GM18498 (cell line): ENCODE measurements around the gene CILP.
"Not testable (repeated sequence)": the region's sequence is repeated elsewhere in the genome, so short reads cannot be mapped to it uniquely, and the experiment has no call there.

Experiments used
- ATAC-seq: cut with Tn5 transposase; IDR thresholded peaks from one replicate; pipeline ENCODE4 v1.9.1; 2021; ENCODE audit warnings: mild to moderate bottlenecking, moderate library complexity; ENCODE audit not compliant: unreplicated experiment

CILP gene

GRCh38 chr15:65226901-65227300, 15.6 kb upstream of the CILP start:
- not testable (repeated sequence) for ATAC-seq

GRCh38 chr15:65226221-65226620, 14.9 kb upstream of the CILP start:
- no peak for ATAC-seq

- ATAC-seq = no peak
Measured at GRCh38 chr15:65223996-65224395, 12.7 kb upstream of the CILP start.

GRCh38 chr15:65222891-65223290, 11.6 kb upstream of the CILP start:
- no peak for ATAC-seq

- ATAC-seq = no peak
Measured at GRCh38 chr15:65221697-65222096, 10.4 kb upstream of the CILP start.

- ATAC-seq = no peak
Measured at GRCh38 chr15:65219137-65219536, 7.9 kb upstream of the CILP start.

- no peak for ATAC-seq
Measured at GRCh38 chr15:65217526-65218482, 6.5 kb upstream of the CILP start.

- ATAC-seq = no peak
Measured at GRCh38 chr15:65215496-65215895, 4.2 kb upstream of the CILP start.

GRCh38 chr15:65214010-65214409, 2.7 kb upstream of the CILP start:
- no peak for ATAC-seq

- no peak for ATAC-seq
Measured at GRCh38 chr15:65213241-65213640, 2.0 kb upstream of the CILP start.

GRCh38 chr15:65212097-65212496, 824 bp upstream of the CILP start:
- ATAC-seq = no peak

- no peak for ATAC-seq
Measured at GRCh38 chr15:65211482-65211982, 259 bp upstream of the CILP start.

GRCh38 chr15:65209701-65210643, 1.3 kb downstream of the CILP start:
- ATAC-seq = no peak

- no peak for ATAC-seq
Measured at GRCh38 chr15:65208647-65209046, 2.6 kb downstream of the CILP start.

GRCh38 chr15:65207280-65207840, 3.9 kb downstream of the CILP start:
- no peak for ATAC-seq

- ATAC-seq = no peak
Measured at GRCh38 chr15:65206750-65207149, 4.5 kb downstream of the CILP start.

- ATAC-seq = no peak
Measured at GRCh38 chr15:65204931-65205660, 6.2 kb downstream of the CILP start.

GRCh38 chr15:65204236-65204930, 6.9 kb downstream of the CILP start:
- ATAC-seq = no peak

- no peak for ATAC-seq
Measured at GRCh38 chr15:65201918-65202317, 9.4 kb downstream of the CILP start.

GRCh38 chr15:65198571-65198970, 12.7 kb downstream of the CILP start:
- ATAC-seq = no peak
